ENCODE measurements around the gene PLOD3. TPM values are rescaled to one million over a fixed set of nuclear protein-coding genes. Genes with fewer than 3 reads are reported as not detected.
A peak's percentile ranks its signal among the peaks of the same experiment; 100 is the strongest.

PLOD3 gene
- total and polyA plus RNA-seq, 2 donors: 7.1 to 32.0 TPM

GRCh38 chr7:101240226-101241014, 23.0 kb upstream of the PLOD3 start:
- WGBS: 97% methylated on average over 32 of the region's 32 CpGs
- DNase-seq (ENCODE audit: low read depth in 6 of 9, low spot score in 9 of 9): no peak
- Histone ChIP-seq H3K4me3 (ENCODE audit: low read length in 2 of 2) (no peak overlapping the region), H3K27ac (ENCODE audit: low read depth in 1 of 2, low read length in 1 of 2) (no peak overlapping the region), H3K9me3 (ENCODE audit: control insufficient read depth in 2 of 2, insufficient read depth in 1 of 2, low read length in 1 of 2) (no peaks in the 10 kb centered on the region), H3K4me1 (ENCODE audit: control insufficient read depth in 2 of 2, insufficient read depth in 2 of 2, low read length in 2 of 2) (peaks cover 11 to 48% of the 10 kb centered on the region in 2 donors), H3K36me3 (ENCODE audit: control insufficient read depth in 2 of 2, insufficient read depth in 2 of 2, low read length in 1 of 2) (peaks cover 48 to 54% of the 10 kb centered on the region in 2 donors), H3K27me3 (ENCODE audit: control insufficient read depth in 2 of 2, insufficient read depth in 1 of 2, low read length in 1 of 2) (no peaks in the 10 kb centered on the region)

GRCh38 chr7:101239951-101240220, 22.5 kb upstream of the PLOD3 start:
- H3K36me3 ChIP-seq (ENCODE audit: control insufficient read depth in 2 of 2, insufficient read depth in 2 of 2, low read length in 1 of 2): peaks cover 46 to 58% of the 10 kb centered on the region in 2 donors
- 98% methylated on average over 9 of the region's 9 CpGs for WGBS
- no peak for DNase-seq (ENCODE audit: low read depth in 6 of 9, low spot score in 9 of 9)
- no peak overlapping the region for H3K4me3 ChIP-seq (ENCODE audit: low read length in 2 of 2)
- H3K27me3 ChIP-seq (ENCODE audit: control insufficient read depth in 2 of 2, insufficient read depth in 1 of 2, low read length in 1 of 2): no peaks in the 10 kb centered on the region
- H3K9me3 ChIP-seq (ENCODE audit: control insufficient read depth in 2 of 2, insufficient read depth in 1 of 2, low read length in 1 of 2): no peaks in the 10 kb centered on the region
- no peak overlapping the region for H3K27ac ChIP-seq (ENCODE audit: low read depth in 1 of 2, low read length in 1 of 2)
- peaks cover 8 to 44% of the 10 kb centered on the region in 2 donors for H3K4me1 ChIP-seq (ENCODE audit: control insufficient read depth in 2 of 2, insufficient read depth in 2 of 2, low read length in 2 of 2)

GRCh38 chr7:101239191-101239950, 22.0 kb upstream of the PLOD3 start:
- no peak overlapping the region for H3K4me3 ChIP-seq (ENCODE audit: low read length in 2 of 2)
- WGBS: 73% methylated on average over 27 of the region's 27 CpGs
- H3K9me3 ChIP-seq (ENCODE audit: control insufficient read depth in 2 of 2, insufficient read depth in 1 of 2, low read length in 1 of 2): no peaks in the 10 kb centered on the region
- H3K4me1 ChIP-seq (ENCODE audit: control insufficient read depth in 2 of 2, insufficient read depth in 2 of 2, low read length in 2 of 2): peaks cover 8 to 44% of the 10 kb centered on the region in 2 donors
- H3K27ac ChIP-seq (ENCODE audit: low read depth in 1 of 2, low read length in 1 of 2): no peak overlapping the region
- H3K36me3 ChIP-seq (ENCODE audit: control insufficient read depth in 2 of 2, insufficient read depth in 2 of 2, low read length in 1 of 2): peaks cover 46 to 58% of the 10 kb centered on the region in 2 donors
- H3K27me3 ChIP-seq (ENCODE audit: control insufficient read depth in 2 of 2, insufficient read depth in 1 of 2, low read length in 1 of 2): no peaks in the 10 kb centered on the region
- DNase-seq (ENCODE audit: low read depth in 6 of 9, low spot score in 9 of 9): no peak

GRCh38 chr7:101238226-101239182, 21.1 kb upstream of the PLOD3 start:
- no peaks in the 10 kb centered on the region for H3K27me3 ChIP-seq (ENCODE audit: control insufficient read depth in 2 of 2, insufficient read depth in 1 of 2, low read length in 1 of 2)
- no peaks in the 10 kb centered on the region for H3K9me3 ChIP-seq (ENCODE audit: control insufficient read depth in 2 of 2, insufficient read depth in 1 of 2, low read length in 1 of 2)
- H3K36me3 ChIP-seq (ENCODE audit: control insufficient read depth in 2 of 2, insufficient read depth in 2 of 2, low read length in 1 of 2): peaks cover 46 to 65% of the 10 kb centered on the region in 2 donors
- no peak for DNase-seq (ENCODE audit: low read depth in 6 of 9, low spot score in 9 of 9)
- H3K27ac ChIP-seq (ENCODE audit: low read depth in 1 of 2, low read length in 1 of 2): peak overlapping the region in 1 of 2 donors; percentile 36
- peaks cover 1 to 37% of the 10 kb centered on the region in 2 donors for H3K4me1 ChIP-seq (ENCODE audit: control insufficient read depth in 2 of 2, insufficient read depth in 2 of 2, low read length in 2 of 2)
- no peak overlapping the region for H3K4me3 ChIP-seq (ENCODE audit: low read length in 2 of 2)
- 81% methylated on average over 28 of the region's 28 CpGs for WGBS

GRCh38 chr7:101237206-101238067, 20.1 kb upstream of the PLOD3 start, which contains the start of gene CLDN15:
Gene CLDN15, minus strand, starts transcription at chr7:101237802. Its CDS starts 221 bp downstream, at chr7:101237581.
- 60% methylated on average over 31 of the region's 31 CpGs for WGBS
- Histone ChIP-seq H3K27ac (ENCODE audit: low read depth in 1 of 2, low read length in 1 of 2) (peak within 1 kb of the TSS; percentile 33 to 37), H3K36me3 (ENCODE audit: control insufficient read depth in 2 of 2, insufficient read depth in 2 of 2, low read length in 1 of 2) (peaks cover 41 to 68% of the 10 kb centered on the region in 2 donors), H3K9me3 (ENCODE audit: control insufficient read depth in 2 of 2, insufficient read depth in 1 of 2, low read length in 1 of 2) (no peaks in the 10 kb centered on the region), H3K4me1 (ENCODE audit: control insufficient read depth in 2 of 2, insufficient read depth in 2 of 2, low read length in 2 of 2) (peaks cover 0 to 35% of the 10 kb centered on the region in 2 donors), H3K27me3 (ENCODE audit: control insufficient read depth in 2 of 2, insufficient read depth in 1 of 2, low read length in 1 of 2) (no peaks in the 10 kb centered on the region), H3K4me3 (ENCODE audit: low read length in 2 of 2) (no peak within 1 kb of the TSS)
- no peak for DNase-seq (ENCODE audit: low read depth in 6 of 9, low spot score in 9 of 9)

- Histone ChIP-seq H3K27ac (ENCODE audit: low read depth in 1 of 2, low read length in 1 of 2) (no peak overlapping the region), H3K27me3 (ENCODE audit: control insufficient read depth in 2 of 2, insufficient read depth in 1 of 2, low read length in 1 of 2) (no peaks in the 10 kb centered on the region), H3K36me3 (ENCODE audit: control insufficient read depth in 2 of 2, insufficient read depth in 2 of 2, low read length in 1 of 2) (peaks cover 45 to 75% of the 10 kb centered on the region in 2 donors), H3K9me3 (ENCODE audit: control insufficient read depth in 2 of 2, insufficient read depth in 1 of 2, low read length in 1 of 2) (no peaks in the 10 kb centered on the region), H3K4me1 (ENCODE audit: control insufficient read depth in 2 of 2, insufficient read depth in 2 of 2, low read length in 2 of 2) (peaks cover 0 to 35% of the 10 kb centered on the region in 2 donors), H3K4me3 (ENCODE audit: low read length in 2 of 2) (no peak overlapping the region)
- WGBS: 88% methylated on average over 21 of the region's 21 CpGs
- DNase-seq (ENCODE audit: low read depth in 6 of 9, low spot score in 9 of 9): no peak
Measured at GRCh38 chr7:101236292-101236835, 19.0 kb upstream of the PLOD3 start.

GRCh38 chr7:101235522-101235921, 18.1 kb upstream of the PLOD3 start:
- Histone ChIP-seq H3K4me1 (ENCODE audit: control insufficient read depth in 2 of 2, insufficient read depth in 2 of 2, low read length in 2 of 2) (peaks cover 0 to 31% of the 10 kb centered on the region in 2 donors), H3K27ac (ENCODE audit: low read depth in 1 of 2, low read length in 1 of 2) (no peak overlapping the region)
- DNase-seq (ENCODE audit: low read depth in 6 of 9, low spot score in 9 of 9): no peak

GRCh38 chr7:101235050-101235449, 17.7 kb upstream of the PLOD3 start:
- no peak overlapping the region for H3K27ac ChIP-seq (ENCODE audit: low read depth in 1 of 2, low read length in 1 of 2)

More at GRCh38 chr7:101235522-101235921, 18.1 kb upstream of the PLOD3 start:
- Histone ChIP-seq H3K9me3 (ENCODE audit: control insufficient read depth in 2 of 2, insufficient read depth in 1 of 2, low read length in 1 of 2) (no peaks in the 10 kb centered on the region), H3K27me3 (ENCODE audit: control insufficient read depth in 2 of 2, insufficient read depth in 1 of 2, low read length in 1 of 2) (no peaks in the 10 kb centered on the region), H3K4me3 (ENCODE audit: low read length in 2 of 2) (no peak overlapping the region), H3K36me3 (ENCODE audit: control insufficient read depth in 2 of 2, insufficient read depth in 2 of 2, low read length in 1 of 2) (peaks cover 40 to 76% of the 10 kb centered on the region in 2 donors)
- WGBS: 93% methylated on average over 9 of the region's 9 CpGs

More at GRCh38 chr7:101235050-101235449, 17.7 kb upstream of the PLOD3 start:
- Histone ChIP-seq H3K36me3 (ENCODE audit: control insufficient read depth in 2 of 2, insufficient read depth in 2 of 2, low read length in 1 of 2) (peaks cover 36 to 74% of the 10 kb centered on the region in 2 donors), H3K27me3 (ENCODE audit: control insufficient read depth in 2 of 2, insufficient read depth in 1 of 2, low read length in 1 of 2) (no peaks in the 10 kb centered on the region), H3K4me1 (ENCODE audit: control insufficient read depth in 2 of 2, insufficient read depth in 2 of 2, low read length in 2 of 2) (peaks cover 0 to 31% of the 10 kb centered on the region in 2 donors), H3K4me3 (ENCODE audit: low read length in 2 of 2) (no peak overlapping the region), H3K9me3 (ENCODE audit: control insufficient read depth in 2 of 2, insufficient read depth in 1 of 2, low read length in 1 of 2) (no peaks in the 10 kb centered on the region)
- WGBS: 89% methylated on average over 11 of the region's 11 CpGs
- DNase-seq (ENCODE audit: low read depth in 6 of 9, low spot score in 9 of 9): no peak
